Left lung (tissue), 10 donors: Measurements from ENCODE around the gene TIMMDC1. TPM values are rescaled to one million over a fixed set of nuclear protein-coding genes. Genes with fewer than 3 reads are reported as not detected.

Experiments
- ATAC-seq: fragments of 200-7000 bp; cut with Tn5 transposase; one replicate; pipeline ENCODE4 v1.9.1; 2020; ENCODE audit warnings: moderate library complexity
- DNase-seq, 4 donors: peaks; one replicate each; pipeline ENCODE4 v3.0.0-alpha.2; 2013 to 2020
- H3K27ac ChIP-seq, 2 donors: fragments of 200-600 bp; sonication (generic) in 1 of 2; one replicate each; pipeline versions ENCODE4 v1.5.0 to v1.8.0; 2020 to 2021
- H3K27me3 ChIP-seq, 2 donors: fragments of 200-600 bp; sonication (generic) in 1 of 2; one replicate each; pipeline versions ENCODE4 v1.5.0 to v1.8.0; 2020 to 2021
- H3K36me3 ChIP-seq, 2 donors: fragments of 200-600 bp; sonication (generic) in 1 of 2; one replicate each; pipeline versions ENCODE4 v1.5.0 to v1.8.0; 2020 to 2021
- H3K4me1 ChIP-seq, 2 donors: fragments of 200-600 bp; one replicate each; pipeline ENCODE4 v1.8.0; 2021
- H3K4me3 ChIP-seq, 2 donors: fragments of 200-600 bp; sonication (generic) in 1 of 2; one replicate each; pipeline versions ENCODE4 v1.5.0 to v1.8.0; 2020 to 2021; ENCODE audit warnings: mild to moderate bottlenecking in 1 of 2
- H3K9me3 ChIP-seq, 2 donors: fragments of 200-600 bp; sonication (generic) in 1 of 2; one replicate each; pipeline versions ENCODE4 v1.5.0 to v1.8.0; 2020 to 2021
- CTCF ChIP-seq, 2 donors: fragments of 200-600 bp; sonication (generic) in 1 of 2; IDR thresholded peaks; one replicate each; pipeline versions ENCODE4 v1.5.0 to v1.8.0; 2021; ENCODE audit warnings: antibody characterized with exemption in 2 of 2
- intact Hi-C, 2 donors: fragments of 100-400 bp; cut with DNase I; formaldehyde crosslinking; loops; one replicate each; pipeline versions ENCODE4 v1.11.2 to v1.14.2; 2022
- polyA plus RNA-seq, 6 donors: library from polyadenylated mRNA; unstranded; fragments of 120-200 nt; gene quantifications; one replicate each; pipeline ENCODE4 v1.2.1, GENCODE V29; 2013; ENCODE audit not compliant: insufficient read length in 6 of 6
- total RNA-seq, 2 donors: library from RNA; stranded (reverse); fragmentation: NEBNext Ultra II Directional; extraction: Animal tissue kit (Norgen Biotek cat#: 25700); gene quantifications; one replicate each; pipeline ENCODE4 v1.2.1, GENCODE V29; 2021
- donor health status: DM: no; HTN: yes; CAD: no.
- donor health status: DM: no; HTN: no; CAD: no.

Gene TIMMDC1
- total and polyA plus RNA-seq, 8 donors = 87.5 to 113 (median 92.0) TPM

GRCh38 chr3:119555929-119556328 is 57.6 kb downstream of the TIMMDC1 start:
- ATAC-seq = no peak
- no peak for DNase-seq
- H3K36me3 ChIP-seq = no peaks in the 10 kb centered on the region
- intact Hi-C loops = no loop called here
- no peak overlapping the region for H3K4me3 ChIP-seq
- H3K9me3 ChIP-seq = no peaks in the 10 kb centered on the region
- H3K4me1 ChIP-seq = peaks cover 0 to 18% of the 10 kb centered on the region in 2 donors
- TF ChIP-seq CTCF (IDR thresholded peaks at IDR 0.05) = no peak
- H3K27me3 ChIP-seq = no peaks in the 10 kb centered on the region
- peak overlapping the region in 1 of 2 donors; percentile 8 for H3K27ac ChIP-seq

- TF ChIP-seq CTCF (IDR thresholded peaks at IDR 0.05) = no peak
- no peaks in the 10 kb centered on the region for H3K27me3 ChIP-seq
- intact Hi-C loops = no loop called here
- ATAC-seq (no peak), DNase-seq (no peak)
- H3K4me3 ChIP-seq = no peak overlapping the region
- H3K4me1 ChIP-seq = peaks cover 0 to 18% of the 10 kb centered on the region in 2 donors
- no peak overlapping the region for H3K27ac ChIP-seq
- no peaks in the 10 kb centered on the region for H3K36me3 ChIP-seq
- H3K9me3 ChIP-seq = no peaks in the 10 kb centered on the region
These were observed 59.0 kb downstream of the TIMMDC1 start for GRCh38 chr3:119557192-119557876.

- no peak for TF ChIP-seq CTCF (IDR thresholded peaks at IDR 0.05)
- intact Hi-C loops = no loop called here
- H3K4me1 ChIP-seq = peaks cover 0 to 18% of the 10 kb centered on the region in 2 donors
- no peaks in the 10 kb centered on the region for H3K9me3 ChIP-seq
- H3K27ac ChIP-seq = no peak overlapping the region
- DNase-seq (no peak), ATAC-seq (peak; percentile 49)
- no peaks in the 10 kb centered on the region for H3K27me3 ChIP-seq
- no peaks in the 10 kb centered on the region for H3K36me3 ChIP-seq
- H3K4me3 ChIP-seq = no peak overlapping the region
These were observed 59.5 kb downstream of the TIMMDC1 start for GRCh38 chr3:119557877-119558269.

GRCh38 chr3:119558626-119559317 is 60.4 kb downstream of the TIMMDC1 start:
- TF ChIP-seq CTCF (IDR thresholded peaks at IDR 0.05) = no peak
- H3K4me3 ChIP-seq = peak overlapping the region in 1 of 2 donors; percentile 0
- H3K9me3 ChIP-seq = no peaks in the 10 kb centered on the region
- no peak overlapping the region for H3K27ac ChIP-seq
- no peaks in the 10 kb centered on the region for H3K36me3 ChIP-seq
- no peaks in the 10 kb centered on the region for H3K27me3 ChIP-seq
- intact Hi-C loops = no loop called here
- DNase-seq (no peak), ATAC-seq (no peak)
- H3K4me1 ChIP-seq = peaks cover 0 to 18% of the 10 kb centered on the region in 2 donors

- Histone ChIP-seq H3K27ac (no peak within 1 kb of the TSS), H3K4me1 (peaks cover 0 to 18% of the 10 kb centered on the region in 2 donors), H3K4me3 (peak within 1 kb of the TSS in 1 of 2 donors; percentile 0), H3K9me3 (peaks cover 0 to 2% of the 10 kb centered on the region in 2 donors), H3K27me3 (no peaks in the 10 kb centered on the region), H3K36me3 (no peaks in the 10 kb centered on the region)
- DNase-seq (peak in 2 of 4 donors; percentile 26 to 69), ATAC-seq (peak; percentile 79)
- intact Hi-C loops = no loop called here
- peak in 1 of 2 donors; percentile 10 for TF ChIP-seq CTCF (IDR thresholded peaks at IDR 0.05)
These were observed 61.2 kb downstream of the TIMMDC1 start, which contains the start of gene CD80 for GRCh38 chr3:119559441-119559963. Gene CD80, minus strand, starts transcription at chr3:119559614. Its CDS starts 1,886 bp downstream, at chr3:119557728.
